ENCODE data around the gene HMGB2. TPM values are rescaled to one million over a fixed set of nuclear protein-coding genes. Genes with fewer than 3 reads are reported as not detected.

HMGB2 gene
- total and polyA plus RNA-seq, 4 donors: 33.0 to 81.7 (median 56.5) TPM

DNA sequence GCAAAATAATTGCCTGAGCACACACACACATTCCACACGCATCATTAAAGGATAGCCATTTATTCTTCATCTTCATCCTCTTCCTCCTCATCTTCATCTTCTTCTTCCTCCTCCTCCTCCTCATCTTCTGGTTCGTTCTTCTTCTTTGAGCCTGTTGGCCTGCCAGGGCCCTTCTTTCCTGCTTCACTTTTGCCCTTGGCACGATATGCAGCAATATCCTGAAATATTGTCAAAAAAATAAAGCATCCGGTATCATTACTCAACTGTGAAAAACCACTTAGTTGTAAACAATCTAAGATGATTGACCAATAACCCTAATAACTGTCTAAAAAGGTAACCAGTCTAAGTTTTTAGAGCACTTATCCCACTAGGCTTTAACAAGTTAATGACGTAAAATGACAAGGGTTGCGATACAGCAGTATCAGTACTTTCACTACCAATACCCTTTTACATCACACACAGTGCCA, 2.1 kb downstream of the HMGB2 start:
- Histone ChIP-seq H3K27me3 (ENCODE audit: control insufficient read depth in 1 of 2, insufficient read depth in 2 of 2, low read length in 1 of 2) (no peaks in the 10 kb centered on the region), H3K4me3 (ENCODE audit: low read length in 2 of 2) (no peak overlapping the region), H3K27ac (ENCODE audit: low read depth in 1 of 2, low read length in 2 of 2) (no peak overlapping the region), H3K9me3 (ENCODE audit: control insufficient read depth, low read length) (no peaks in the 10 kb centered on the region), H3K36me3 (ENCODE audit: control insufficient read depth in 1 of 2, insufficient read depth in 2 of 2, low read length in 1 of 2) (no peaks in the 10 kb centered on the region), H3K4me1 (ENCODE audit: control insufficient read depth in 1 of 2, insufficient read depth in 2 of 2, low read length in 2 of 2) (no peaks in the 10 kb centered on the region)
- ATAC-seq (ENCODE audit: low FRiP score) (no peak), DNase-seq (no peak)
- 16 to 19% methylated on average over 6 of the region's 6 CpGs for WGBS, 2 donors
- intact Hi-C loops (cut with DNase I): loop anchor here in 1 of 2 donors (5.0 kb wide), 2 partner anchors 40 to 70 kb away; partner anchors contain the start of gene SAP30

- DNase-seq (no peak), ATAC-seq (ENCODE audit: low FRiP score) (no peak)
- Histone ChIP-seq H3K9me3 (ENCODE audit: control insufficient read depth, low read length) (no peaks in the 10 kb centered on the region), H3K27ac (ENCODE audit: low read depth in 1 of 2, low read length in 2 of 2) (no peak overlapping the region), H3K4me3 (ENCODE audit: low read length in 2 of 2) (no peak overlapping the region), H3K4me1 (ENCODE audit: control insufficient read depth in 1 of 2, insufficient read depth in 2 of 2, low read length in 2 of 2) (no peaks in the 10 kb centered on the region), H3K27me3 (ENCODE audit: control insufficient read depth in 1 of 2, insufficient read depth in 2 of 2, low read length in 1 of 2) (no peaks in the 10 kb centered on the region), H3K36me3 (ENCODE audit: control insufficient read depth in 1 of 2, insufficient read depth in 2 of 2, low read length in 1 of 2) (no peaks in the 10 kb centered on the region)
- intact Hi-C loops (cut with DNase I): loop anchor here in 1 of 2 donors (5.0 kb wide), 2 partner anchors 42 to 72 kb away; partner anchors contain the start of gene SAP30
- 72 to 73% methylated on average over 2 of the region's 2 CpGs for WGBS, 2 donors
These were observed 3.6 kb downstream of the HMGB2 start for GRCh38 chr4:173330590-173330989.

DNA sequence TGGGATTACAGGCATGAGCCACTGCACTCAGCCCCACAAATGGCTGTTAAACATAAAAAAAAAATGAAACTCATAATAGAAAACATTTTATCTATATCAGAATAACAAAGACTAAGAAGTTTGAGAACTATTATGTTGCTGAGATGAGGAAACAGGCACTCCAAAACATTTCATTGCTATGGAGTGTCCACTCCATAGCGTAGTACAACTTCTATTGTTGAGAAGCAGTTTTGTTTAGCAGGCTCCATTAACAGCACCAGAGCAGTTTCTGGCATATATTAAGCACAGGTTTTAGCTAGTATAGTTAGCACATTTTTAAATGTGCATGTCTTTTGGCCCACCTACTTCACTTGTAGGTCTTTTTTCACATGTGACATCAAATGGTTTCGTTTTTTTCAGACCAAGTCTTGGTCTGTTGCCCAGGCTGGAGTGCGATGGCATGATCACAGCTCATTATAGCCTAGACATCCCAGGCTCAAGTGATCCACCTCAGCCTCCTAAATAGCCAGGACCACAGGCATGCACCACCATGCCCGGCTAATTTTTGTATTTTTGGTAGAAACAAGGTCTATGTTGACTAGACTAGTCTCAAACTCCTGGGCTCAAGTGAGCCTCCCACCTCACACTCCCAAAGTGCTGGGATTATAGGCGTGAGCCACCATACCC, 5.8 kb downstream of the HMGB2 start:
- Histone ChIP-seq H3K27ac (ENCODE audit: low read depth in 1 of 2, low read length in 2 of 2) (no peak overlapping the region), H3K36me3 (ENCODE audit: control insufficient read depth in 1 of 2, insufficient read depth in 2 of 2, low read length in 1 of 2) (no peaks in the 10 kb centered on the region), H3K27me3 (ENCODE audit: control insufficient read depth in 1 of 2, insufficient read depth in 2 of 2, low read length in 1 of 2) (no peaks in the 10 kb centered on the region), H3K4me3 (ENCODE audit: low read length in 2 of 2) (no peak overlapping the region), H3K4me1 (ENCODE audit: control insufficient read depth in 1 of 2, insufficient read depth in 2 of 2, low read length in 2 of 2) (no peaks in the 10 kb centered on the region), H3K9me3 (ENCODE audit: control insufficient read depth, low read length) (no peaks in the 10 kb centered on the region)
- ATAC-seq (ENCODE audit: low FRiP score) (no peak), DNase-seq (no peak)
- intact Hi-C loops (cut with DNase I): no loop called here
- WGBS, 2 donors: 64 to 70% methylated on average over 5 of the region's 5 CpGs

GRCh38 chr4:173325007-173325736, 9.0 kb downstream of the HMGB2 start:
- ATAC-seq (ENCODE audit: low FRiP score): no peak
- H3K27ac ChIP-seq (ENCODE audit: low read depth in 1 of 2, low read length in 2 of 2): no peak overlapping the region
- H3K9me3 ChIP-seq (ENCODE audit: control insufficient read depth, low read length): no peaks in the 10 kb centered on the region
- WGBS, 2 donors: 93 to 95% methylated on average over 5 of the region's 5 CpGs
- H3K4me3 ChIP-seq (ENCODE audit: low read length in 2 of 2): no peak overlapping the region
- H3K4me1 ChIP-seq (ENCODE audit: control insufficient read depth in 1 of 2, insufficient read depth in 2 of 2, low read length in 2 of 2): no peaks in the 10 kb centered on the region
- no peaks in the 10 kb centered on the region for H3K27me3 ChIP-seq (ENCODE audit: control insufficient read depth in 1 of 2, insufficient read depth in 2 of 2, low read length in 1 of 2)
- no peak for DNase-seq
- H3K36me3 ChIP-seq (ENCODE audit: control insufficient read depth in 1 of 2, insufficient read depth in 2 of 2, low read length in 1 of 2): no peaks in the 10 kb centered on the region
- intact Hi-C loops (cut with DNase I): no loop called here

DNA sequence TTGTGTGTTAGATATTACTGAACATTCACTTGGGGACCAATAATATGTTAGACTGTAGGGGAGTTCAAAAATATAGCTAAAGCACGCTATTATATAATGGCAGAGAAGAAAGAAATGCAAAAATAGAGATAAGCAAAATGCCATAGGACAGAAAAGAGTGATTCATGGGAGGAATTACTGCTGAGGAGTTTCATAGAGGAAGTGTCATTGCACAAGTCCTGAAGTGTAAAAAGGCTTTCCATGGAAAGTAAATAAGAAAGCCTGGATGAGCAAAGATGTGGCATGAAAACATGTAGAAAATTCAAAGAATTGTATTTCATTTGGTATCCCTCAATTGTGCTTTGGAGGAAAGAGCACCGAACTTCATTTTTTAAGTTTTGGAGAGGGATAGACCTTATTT, 14.5 kb downstream of the HMGB2 start:
- no peak overlapping the region for H3K27ac ChIP-seq (ENCODE audit: low read depth in 1 of 2, low read length in 2 of 2)
- WGBS, 2 donors: 76 to 78% methylated on average over 2 of the region's 2 CpGs
- H3K36me3 ChIP-seq (ENCODE audit: control insufficient read depth in 1 of 2, insufficient read depth in 2 of 2, low read length in 1 of 2): peaks cover 2 to 3% of the 10 kb centered on the region in 2 donors
- H3K4me3 ChIP-seq (ENCODE audit: low read length in 2 of 2): no peak overlapping the region
- ATAC-seq (ENCODE audit: low FRiP score): no peak
- intact Hi-C loops (cut with DNase I): loop anchor here (5.0 kb wide), 2 partner anchors 173 to 178 kb away; no protein-coding TSS in a partner anchor
- DNase-seq: no peak
- no peaks in the 10 kb centered on the region for H3K4me1 ChIP-seq (ENCODE audit: control insufficient read depth in 1 of 2, insufficient read depth in 2 of 2, low read length in 2 of 2)
- no peaks in the 10 kb centered on the region for H3K9me3 ChIP-seq (ENCODE audit: control insufficient read depth, low read length)
- H3K27me3 ChIP-seq (ENCODE audit: control insufficient read depth in 1 of 2, insufficient read depth in 2 of 2, low read length in 1 of 2): no peaks in the 10 kb centered on the region

DNA sequence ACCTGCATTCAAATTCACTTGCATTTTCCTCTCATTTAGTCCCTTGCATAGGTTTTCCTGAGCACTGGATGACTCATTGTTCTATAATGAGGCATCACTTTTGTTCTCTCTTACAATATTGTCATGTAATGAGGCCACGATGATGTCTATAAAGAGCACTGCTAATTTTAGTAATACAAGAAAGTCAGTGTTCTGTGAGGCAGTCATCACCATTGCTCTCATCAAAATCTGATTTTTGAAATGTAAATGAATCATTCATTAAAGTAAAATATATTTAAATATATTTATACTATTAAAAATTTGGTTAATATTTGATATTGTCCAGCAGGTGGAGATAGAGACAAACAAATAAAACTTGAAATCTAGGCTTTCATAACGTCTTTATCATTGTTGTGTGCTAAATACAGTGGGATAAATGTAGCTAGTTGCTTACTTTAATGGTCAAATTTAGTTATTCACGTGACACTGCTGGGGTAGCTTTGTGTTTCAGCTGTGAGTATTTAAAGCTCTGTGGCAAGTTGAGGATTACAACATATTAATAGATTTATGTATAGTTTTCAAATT, 15.4 kb downstream of the HMGB2 start:
- peaks cover 2 to 3% of the 10 kb centered on the region in 2 donors for H3K36me3 ChIP-seq (ENCODE audit: control insufficient read depth in 1 of 2, insufficient read depth in 2 of 2, low read length in 1 of 2)
- no peaks in the 10 kb centered on the region for H3K27me3 ChIP-seq (ENCODE audit: control insufficient read depth in 1 of 2, insufficient read depth in 2 of 2, low read length in 1 of 2)
- no peak overlapping the region for H3K4me3 ChIP-seq (ENCODE audit: low read length in 2 of 2)
- intact Hi-C loops (cut with DNase I): loop anchor here (5.0 kb wide), 2 partner anchors 174 to 179 kb away; no protein-coding TSS in a partner anchor
- ATAC-seq (ENCODE audit: low FRiP score): peak; percentile 69
- WGBS, 2 donors: 13% methylated on average over 3 of the region's 3 CpGs
- DNase-seq: no peak
- H3K27ac ChIP-seq (ENCODE audit: low read depth in 1 of 2, low read length in 2 of 2): no peak overlapping the region
- no peaks in the 10 kb centered on the region for H3K4me1 ChIP-seq (ENCODE audit: control insufficient read depth in 1 of 2, insufficient read depth in 2 of 2, low read length in 2 of 2)
- H3K9me3 ChIP-seq (ENCODE audit: control insufficient read depth, low read length): no peaks in the 10 kb centered on the region

- intact Hi-C loops (cut with DNase I): loop anchor here (5.0 kb wide), 2 partner anchors 174 to 179 kb away; no protein-coding TSS in a partner anchor
- H3K4me1 ChIP-seq (ENCODE audit: control insufficient read depth in 1 of 2, insufficient read depth in 2 of 2, low read length in 2 of 2): no peaks in the 10 kb centered on the region
These were observed 15.9 kb downstream of the HMGB2 start for GRCh38 chr4:173318240-173318639.

GRCh38 chr4:173317004-173317403, 17.2 kb downstream of the HMGB2 start:
- H3K9me3 ChIP-seq (ENCODE audit: control insufficient read depth, low read length): no peaks in the 10 kb centered on the region
- H3K4me1 ChIP-seq (ENCODE audit: control insufficient read depth in 1 of 2, insufficient read depth in 2 of 2, low read length in 2 of 2): no peaks in the 10 kb centered on the region
- ATAC-seq (ENCODE audit: low FRiP score) (no peak), DNase-seq (no peak)
- no peaks in the 10 kb centered on the region for H3K27me3 ChIP-seq (ENCODE audit: control insufficient read depth in 1 of 2, insufficient read depth in 2 of 2, low read length in 1 of 2)
- WGBS, 2 donors: 45 to 60% methylated on average over 3 of the region's 3 CpGs
- intact Hi-C loops (cut with DNase I): loop anchor here (2.0 to 5.0 kb wide), 3 partner anchors 100 to 180 kb away; no protein-coding TSS in a partner anchor
- H3K4me3 ChIP-seq (ENCODE audit: low read length in 2 of 2): no peak overlapping the region
- H3K27ac ChIP-seq (ENCODE audit: low read depth in 1 of 2, low read length in 2 of 2): no peak overlapping the region
- peaks cover 2 to 5% of the 10 kb centered on the region in 2 donors for H3K36me3 ChIP-seq (ENCODE audit: control insufficient read depth in 1 of 2, insufficient read depth in 2 of 2, low read length in 1 of 2)

More at GRCh38 chr4:173318240-173318639, 15.9 kb downstream of the HMGB2 start:
- Histone ChIP-seq H3K4me3 (ENCODE audit: low read length in 2 of 2) (no peak overlapping the region), H3K27ac (ENCODE audit: low read depth in 1 of 2, low read length in 2 of 2) (no peak overlapping the region), H3K27me3 (ENCODE audit: control insufficient read depth in 1 of 2, insufficient read depth in 2 of 2, low read length in 1 of 2) (no peaks in the 10 kb centered on the region), H3K36me3 (ENCODE audit: control insufficient read depth in 1 of 2, insufficient read depth in 2 of 2, low read length in 1 of 2) (peaks cover 2 to 3% of the 10 kb centered on the region in 2 donors), H3K9me3 (ENCODE audit: control insufficient read depth, low read length) (no peaks in the 10 kb centered on the region)
- ATAC-seq (ENCODE audit: low FRiP score) (no peak), DNase-seq (no peak)
